ENCODE results near the gene LYRM4.

The LYRM4 gene

DNA sequence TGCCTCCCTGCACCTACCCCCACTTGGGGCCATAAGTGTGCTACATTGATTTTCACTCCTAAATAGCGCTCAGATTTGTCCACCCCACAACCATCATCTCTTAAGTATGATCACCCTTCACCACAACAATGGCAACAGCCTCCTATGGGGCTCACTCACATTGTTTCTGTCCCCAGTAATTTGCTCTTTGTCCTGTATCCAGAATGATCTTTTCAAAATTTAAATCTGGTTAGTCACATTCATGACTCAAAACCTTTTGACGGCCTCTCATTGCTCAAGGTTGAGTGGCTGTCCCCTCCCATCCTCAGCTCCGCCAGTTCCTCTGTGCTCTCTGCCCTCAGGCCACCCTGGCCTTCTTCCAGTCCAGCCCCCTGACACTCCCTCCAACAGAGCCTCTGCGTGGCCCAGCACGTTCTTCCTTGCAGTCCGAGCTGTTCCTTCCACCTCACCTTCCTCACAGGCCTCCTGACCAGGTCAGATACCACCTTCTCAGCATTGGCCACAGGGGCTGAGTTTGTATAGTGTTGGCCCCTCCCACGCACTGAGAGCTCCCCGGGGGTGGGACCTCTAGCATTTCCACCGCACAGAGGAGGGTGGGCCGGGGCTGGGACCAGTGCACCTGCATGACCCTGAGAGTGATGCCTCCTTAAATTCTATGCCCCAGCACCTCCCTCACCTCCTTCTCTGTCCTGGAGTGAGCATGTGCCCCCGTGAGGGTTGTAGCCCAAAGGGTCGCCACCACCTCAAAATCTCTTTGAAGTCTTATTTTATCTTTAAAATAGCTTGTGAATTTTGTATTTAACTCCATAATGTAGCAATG, 178.1 kb downstream of the LYRM4 start:
- Histone ChIP-seq H4K20me1 (ENCODE audit: insufficient read depth, low read length) (no peaks in the 10 kb centered on the region), H3K79me2 (ENCODE audit: insufficient read depth, low read length) (no peaks in the 10 kb centered on the region), H3K9ac (ENCODE audit: low read length) (no peak overlapping the region), H3K36me3 (ENCODE audit: insufficient read depth, low read length) (no peaks in the 10 kb centered on the region), H3K9me3 (ENCODE audit: low read length) (no peaks in the 10 kb centered on the region), H3F3A (ENCODE audit: insufficient read depth, low read length) (no peaks in the 10 kb centered on the region), H3K4me1 (ENCODE audit: insufficient read depth, low read length, severe bottlenecking) (no peaks in the 10 kb centered on the region), H2AFZ (ENCODE audit: low read length) (no peak overlapping the region), H3K27ac (ENCODE audit: low read depth, low read length, poor library complexity, severe bottlenecking) (no peak overlapping the region), H3K4me2 (ENCODE audit: low read length) (no peak overlapping the region), H3K27me3 (ENCODE audit: insufficient read depth, low read length) (peaks cover 22% of the 10 kb centered on the region), H3K4me3 (ENCODE audit: low read depth, low read length, poor library complexity, severe bottlenecking) (no peak overlapping the region), H3K9me2 (ENCODE audit: low read depth, low read length) (no peaks in the 10 kb centered on the region)
- TF ChIP-seq, protein P1, sequence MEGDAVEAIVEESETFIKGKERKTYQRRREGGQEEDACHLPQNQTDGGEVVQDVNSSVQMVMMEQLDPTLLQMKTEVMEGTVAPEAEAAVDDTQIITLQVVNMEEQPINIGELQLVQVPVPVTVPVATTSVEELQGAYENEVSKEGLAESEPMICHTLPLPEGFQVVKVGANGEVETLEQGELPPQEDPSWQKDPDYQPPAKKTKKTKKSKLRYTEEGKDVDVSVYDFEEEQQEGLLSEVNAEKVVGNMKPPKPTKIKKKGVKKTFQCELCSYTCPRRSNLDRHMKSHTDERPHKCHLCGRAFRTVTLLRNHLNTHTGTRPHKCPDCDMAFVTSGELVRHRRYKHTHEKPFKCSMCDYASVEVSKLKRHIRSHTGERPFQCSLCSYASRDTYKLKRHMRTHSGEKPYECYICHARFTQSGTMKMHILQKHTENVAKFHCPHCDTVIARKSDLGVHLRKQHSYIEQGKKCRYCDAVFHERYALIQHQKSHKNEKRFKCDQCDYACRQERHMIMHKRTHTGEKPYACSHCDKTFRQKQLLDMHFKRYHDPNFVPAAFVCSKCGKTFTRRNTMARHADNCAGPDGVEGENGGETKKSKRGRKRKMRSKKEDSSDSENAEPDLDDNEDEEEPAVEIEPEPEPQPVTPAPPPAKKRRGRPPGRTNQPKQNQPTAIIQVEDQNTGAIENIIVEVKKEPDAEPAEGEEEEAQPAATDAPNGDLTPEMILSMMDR (IDR thresholded peaks at IDR 0.05; ENCODE audit: low read length): no peak
- no peak for TF ChIP-seq EZH2 (IDR thresholded peaks at IDR 0.05; ENCODE audit: borderline replicate concordance, low read length)

DNA sequence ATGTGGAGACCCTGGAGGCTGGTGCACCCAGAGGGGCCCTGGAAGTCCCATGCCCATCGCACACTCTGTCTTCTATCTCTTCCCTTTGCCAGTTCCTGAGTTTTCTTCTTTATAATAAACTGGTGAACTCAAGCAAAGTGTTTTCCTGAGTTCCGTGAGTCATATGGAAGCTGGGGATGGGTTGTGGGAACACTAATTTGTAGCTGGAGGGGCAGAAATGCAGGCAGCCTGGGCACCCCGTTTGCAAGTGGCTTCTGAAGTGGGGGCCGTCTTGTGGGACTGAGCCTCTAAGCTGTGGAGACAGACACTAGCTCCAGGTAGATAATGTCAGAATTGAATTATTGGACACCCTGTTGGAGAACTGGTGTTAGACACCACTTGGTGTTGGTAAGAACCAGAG, 178.8 kb downstream of the LYRM4 start:
- no peaks in the 10 kb centered on the region for H3K4me1 ChIP-seq (ENCODE audit: insufficient read depth, low read length, severe bottlenecking)
- H3K4me2 ChIP-seq (ENCODE audit: low read length): no peak overlapping the region
- no peaks in the 10 kb centered on the region for H3F3A ChIP-seq (ENCODE audit: insufficient read depth, low read length)
- H3K9ac ChIP-seq (ENCODE audit: low read length): no peak overlapping the region
- H3K9me2 ChIP-seq (ENCODE audit: low read depth, low read length): no peaks in the 10 kb centered on the region
- no peaks in the 10 kb centered on the region for H4K20me1 ChIP-seq (ENCODE audit: insufficient read depth, low read length)
- H2AFZ ChIP-seq (ENCODE audit: low read length): no peak overlapping the region
- TF ChIP-seq EZH2 (IDR thresholded peaks at IDR 0.05; ENCODE audit: borderline replicate concordance, low read length): no peak
- TF ChIP-seq, protein P1 (IDR thresholded peaks at IDR 0.05; ENCODE audit: low read length): no peak
- H3K9me3 ChIP-seq (ENCODE audit: low read length): no peaks in the 10 kb centered on the region
- peaks cover 22% of the 10 kb centered on the region for H3K27me3 ChIP-seq (ENCODE audit: insufficient read depth, low read length)
- H3K79me2 ChIP-seq (ENCODE audit: insufficient read depth, low read length): no peaks in the 10 kb centered on the region
- H3K4me3 ChIP-seq (ENCODE audit: low read depth, low read length, poor library complexity, severe bottlenecking): no peak overlapping the region
- H3K36me3 ChIP-seq (ENCODE audit: insufficient read depth, low read length): no peaks in the 10 kb centered on the region
- no peak overlapping the region for H3K27ac ChIP-seq (ENCODE audit: low read depth, low read length, poor library complexity, severe bottlenecking)

DNA sequence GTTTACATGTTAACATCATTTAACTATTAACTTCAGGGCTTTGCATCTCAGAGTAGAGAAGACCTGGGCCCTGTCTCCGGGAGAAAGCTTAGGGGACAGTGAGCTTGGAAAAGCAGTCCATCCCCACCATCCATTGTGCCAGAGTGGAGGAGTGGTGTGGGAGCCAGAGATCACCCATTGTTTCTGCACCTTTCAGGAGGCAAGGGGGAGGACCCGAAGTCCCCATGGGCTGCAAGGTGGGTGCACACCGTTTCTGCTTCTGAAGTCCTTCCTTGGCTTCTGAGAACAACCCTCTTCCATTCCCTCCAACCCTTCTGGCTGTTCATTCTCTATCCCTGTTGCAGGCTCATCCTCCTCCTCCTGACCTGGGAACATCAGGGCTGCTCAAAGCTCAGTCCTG, 179.6 kb downstream of the LYRM4 start:
- H3K4me3 ChIP-seq (ENCODE audit: low read depth, low read length, poor library complexity, severe bottlenecking): no peak overlapping the region
- H3K36me3 ChIP-seq (ENCODE audit: insufficient read depth, low read length): no peaks in the 10 kb centered on the region
- no peaks in the 10 kb centered on the region for H3K4me1 ChIP-seq (ENCODE audit: insufficient read depth, low read length, severe bottlenecking)
- no peak overlapping the region for H2AFZ ChIP-seq (ENCODE audit: low read length)
- no peaks in the 10 kb centered on the region for H3K9me3 ChIP-seq (ENCODE audit: low read length)
- H3K9ac ChIP-seq (ENCODE audit: low read length): no peak overlapping the region
- TF ChIP-seq, protein P1 (IDR thresholded peaks at IDR 0.05; ENCODE audit: low read length): no peak
- TF ChIP-seq EZH2 (IDR thresholded peaks at IDR 0.05; ENCODE audit: borderline replicate concordance, low read length): no peak
- no peaks in the 10 kb centered on the region for H4K20me1 ChIP-seq (ENCODE audit: insufficient read depth, low read length)
- no peak overlapping the region for H3K27ac ChIP-seq (ENCODE audit: low read depth, low read length, poor library complexity, severe bottlenecking)
- H3K9me2 ChIP-seq (ENCODE audit: low read depth, low read length): no peaks in the 10 kb centered on the region
- H3K4me2 ChIP-seq (ENCODE audit: low read length): no peak overlapping the region
- H3K27me3 ChIP-seq (ENCODE audit: insufficient read depth, low read length): peaks cover 22% of the 10 kb centered on the region
- no peaks in the 10 kb centered on the region for H3F3A ChIP-seq (ENCODE audit: insufficient read depth, low read length)
- H3K79me2 ChIP-seq (ENCODE audit: insufficient read depth, low read length): no peaks in the 10 kb centered on the region

Data from OCI-LY1 (cell line).